GM19025 (cell line): ENCODE measurements around the gene NETO2.
"Not testable (repeated sequence)": the region's sequence is repeated elsewhere in the genome, so short reads cannot be mapped to it uniquely, and the experiment has no call there.

Source experiments
- ATAC-seq: cut with Tn5 transposase; IDR thresholded peaks from one replicate; pipeline ENCODE4 v1.9.1; 2021; ENCODE audit warnings: mild to moderate bottlenecking, low read depth, moderate library complexity; ENCODE audit not compliant: unreplicated experiment

Gene NETO2

GRCh38 chr16:47067203-47067602 is 76.5 kb downstream of the NETO2 start:
- ATAC-seq, result no peak

GRCh38 chr16:47065766-47066688 is 77.7 kb downstream of the NETO2 start:
- ATAC-seq, result no peak

- no peak for ATAC-seq
Measured at GRCh38 chr16:47064775-47065174, 79.0 kb downstream of the NETO2 start.

DNA sequence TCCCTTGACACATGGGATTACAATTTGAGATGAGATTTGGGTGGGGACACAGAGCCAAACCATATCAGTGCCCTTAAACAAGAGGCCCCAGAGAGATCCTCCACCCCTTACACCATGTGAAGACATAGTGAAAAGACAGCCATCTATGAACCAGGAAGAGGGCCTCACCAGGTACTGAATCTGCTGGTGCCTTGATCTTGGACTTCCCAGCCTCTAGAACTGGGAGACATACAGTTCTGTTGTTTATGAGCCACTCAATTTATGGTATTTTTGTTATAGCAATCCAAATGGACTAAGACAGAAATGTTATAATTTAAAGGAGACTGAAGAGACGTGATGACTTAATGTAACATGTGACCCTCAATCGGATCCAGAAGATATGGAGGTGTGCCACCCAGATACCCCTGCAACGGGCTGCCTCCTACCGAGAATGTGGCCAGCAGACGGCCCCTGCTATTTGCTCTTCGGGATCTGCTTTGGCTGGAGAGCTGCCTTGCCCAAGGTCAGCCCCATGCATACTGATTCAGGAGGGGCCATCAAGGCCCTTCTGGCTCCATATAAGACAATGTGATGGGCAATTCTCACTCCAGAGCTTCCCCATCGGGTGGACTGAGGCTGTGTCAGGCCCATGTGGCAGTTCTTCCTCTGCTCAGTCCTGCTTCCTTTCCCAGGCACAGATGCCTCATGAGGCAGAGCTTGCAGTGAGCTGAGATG is 80.6 kb downstream of the NETO2 start:
- ATAC-seq, result no peak

DNA sequence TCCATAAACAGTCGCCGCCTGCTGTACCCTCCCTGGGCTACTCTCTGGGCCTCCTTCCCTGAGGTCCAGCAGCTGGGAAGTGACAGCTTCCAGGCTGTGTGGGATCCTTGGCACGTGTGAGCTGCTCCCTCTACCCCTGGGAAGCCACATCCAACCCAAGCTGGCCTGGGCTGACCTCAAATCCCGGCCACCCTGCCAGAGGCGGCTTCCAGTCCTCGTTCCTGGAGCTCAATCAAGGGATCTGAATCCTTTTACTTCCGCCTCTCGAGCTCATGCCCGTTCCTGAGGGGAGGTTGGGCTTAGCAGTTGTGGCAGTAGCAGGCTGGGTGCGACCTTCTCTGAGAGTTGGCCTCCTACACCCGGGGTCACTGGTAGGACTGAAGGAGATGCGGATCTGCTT is 82.5 kb downstream of the NETO2 start:
- ATAC-seq, result no peak

DNA sequence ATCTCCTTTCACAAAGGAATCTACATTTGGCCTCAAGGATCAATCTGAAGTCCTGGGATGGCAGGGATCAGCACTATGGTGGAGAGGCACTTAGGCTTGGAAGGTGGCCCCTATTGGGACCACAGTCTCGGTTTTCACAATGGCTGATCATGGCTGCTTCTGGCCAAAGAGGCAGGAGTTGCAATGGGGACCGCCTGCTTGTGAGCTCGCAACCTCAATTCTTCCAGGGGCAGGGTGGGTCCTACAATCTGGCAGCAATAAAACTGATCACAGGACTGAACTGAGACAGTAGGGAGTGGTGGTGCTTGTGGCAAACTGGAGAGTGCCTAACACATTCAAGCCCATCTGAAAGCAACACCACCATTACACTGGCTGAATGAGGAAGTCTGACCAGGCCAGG is 83.1 kb downstream of the NETO2 start:
- no peak for ATAC-seq

DNA sequence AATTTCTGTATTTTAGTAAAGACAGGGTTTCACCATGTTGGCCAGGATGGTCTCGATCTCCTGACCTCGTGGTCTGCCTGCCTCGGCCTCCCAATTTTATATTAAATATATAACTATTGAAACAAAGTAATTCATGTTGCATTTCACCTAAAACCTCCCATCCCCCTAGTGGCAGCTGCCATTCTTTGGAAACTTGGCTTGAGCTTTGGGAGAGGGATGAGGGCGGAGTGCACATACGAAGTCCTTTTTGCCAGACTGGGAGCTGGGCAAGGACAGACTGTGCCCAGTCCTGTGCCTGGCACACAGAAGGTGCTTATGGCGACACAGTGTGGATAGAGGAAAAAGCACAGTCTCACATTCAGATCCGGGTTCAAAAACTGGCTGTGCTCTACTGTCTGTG is 83.8 kb downstream of the NETO2 start:
- no peak for ATAC-seq

- not testable (repeated sequence) for ATAC-seq
Measured at GRCh38 chr16:47059130-47059529, 84.6 kb downstream of the NETO2 start.

DNA sequence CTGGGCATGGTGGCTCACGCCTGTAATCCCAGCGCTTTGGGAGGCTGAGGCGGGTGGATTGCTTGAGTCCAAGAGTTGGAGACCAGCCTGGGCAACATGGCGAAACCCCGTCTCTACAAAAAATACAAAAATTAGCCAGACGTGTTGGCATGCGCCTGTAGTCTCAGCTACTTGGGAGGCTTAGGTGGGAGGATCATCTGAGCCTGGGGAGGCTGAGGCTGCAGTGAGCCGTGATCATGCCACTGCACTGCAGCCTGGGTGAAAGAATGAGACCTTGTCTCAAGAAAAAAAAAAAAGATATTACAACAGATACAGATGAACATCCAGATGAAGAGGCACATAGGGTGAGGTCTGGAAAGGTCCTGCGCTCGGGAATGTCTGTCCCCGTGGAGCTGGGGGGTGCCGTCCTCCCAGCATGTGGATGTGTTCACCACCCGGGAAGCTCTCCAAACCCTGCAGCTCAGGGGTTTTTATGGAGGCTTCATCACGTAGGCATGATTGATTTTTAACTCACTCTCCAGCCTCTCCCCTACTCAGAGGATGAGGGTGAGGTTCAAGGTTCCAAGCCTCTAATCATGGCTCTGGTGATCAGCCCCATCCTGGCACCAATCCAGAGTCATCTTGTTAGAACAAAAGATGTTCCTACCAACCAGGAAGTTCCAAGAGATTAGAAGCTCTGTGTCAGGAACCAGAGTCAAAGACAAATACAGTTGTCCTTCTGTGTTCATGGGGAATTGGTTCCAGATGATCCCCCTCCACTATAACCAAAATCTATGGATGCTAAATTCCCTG is 85.3 kb downstream of the NETO2 start:
- no peak for ATAC-seq

DNA sequence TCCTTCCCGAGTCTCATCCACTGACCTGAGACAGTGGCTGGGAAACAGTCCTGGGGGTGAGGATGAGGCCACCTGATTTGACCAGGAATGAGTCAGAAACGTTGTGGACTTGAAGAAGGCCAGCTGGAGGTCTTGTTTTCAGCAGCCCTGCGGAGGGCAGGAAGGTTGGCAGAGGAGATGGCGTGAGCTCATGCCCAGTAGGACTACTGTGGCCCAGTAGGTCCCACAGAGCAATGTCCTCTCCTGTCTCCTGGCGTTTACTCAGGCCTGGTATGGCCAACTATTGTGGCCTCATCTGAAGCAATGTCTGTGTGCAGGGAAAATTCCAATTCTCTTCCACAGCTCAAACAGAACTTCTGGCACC is 86.1 kb downstream of the NETO2 start:
- ATAC-seq, result no peak

DNA sequence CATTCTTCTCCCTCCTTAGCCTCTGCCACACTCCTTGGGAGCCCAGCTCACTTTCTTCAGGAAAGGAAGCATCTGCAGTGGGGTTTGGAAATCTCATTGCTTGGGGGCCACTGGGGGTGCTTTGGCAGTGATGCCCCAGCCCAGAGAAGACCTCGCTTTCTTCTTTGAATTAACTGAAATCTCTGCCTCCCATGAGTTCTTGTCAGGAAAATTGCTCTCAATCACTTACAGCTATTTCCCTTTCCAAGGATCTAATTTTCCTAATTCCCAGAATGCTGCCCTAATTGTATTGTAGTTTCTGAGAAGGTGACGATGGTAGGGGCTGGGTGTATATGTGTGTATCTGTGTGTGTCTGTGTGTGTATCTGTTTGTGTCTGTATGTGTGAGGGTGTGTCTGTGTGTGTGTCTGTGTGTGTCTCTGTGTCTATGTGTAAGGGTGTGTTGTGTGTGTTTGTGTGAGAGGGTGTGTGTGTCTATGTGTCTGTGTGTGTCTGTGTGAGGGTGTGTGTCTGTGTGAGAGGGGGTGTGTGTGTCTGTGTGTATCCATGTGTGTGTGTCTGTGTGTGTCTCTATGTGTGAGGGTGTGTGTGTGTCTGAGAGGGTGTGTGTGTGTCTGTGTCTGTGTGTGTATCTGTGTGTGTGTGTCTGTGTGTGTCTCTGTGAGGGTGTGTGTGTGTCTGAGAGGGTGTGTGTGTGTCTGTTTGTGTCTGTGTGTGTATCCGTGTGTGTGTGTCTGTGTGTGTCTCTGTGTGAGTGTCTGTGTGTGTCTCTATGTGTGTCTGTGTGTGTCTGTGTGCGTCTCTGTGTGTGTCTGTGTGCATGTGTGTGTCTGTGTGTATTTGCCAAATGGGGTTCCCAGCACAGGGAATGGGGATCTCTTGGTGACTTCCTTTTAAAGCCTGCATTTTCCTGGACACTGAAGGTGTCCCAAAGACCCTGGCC is 86.8 kb downstream of the NETO2 start:
- no peak for ATAC-seq

DNA sequence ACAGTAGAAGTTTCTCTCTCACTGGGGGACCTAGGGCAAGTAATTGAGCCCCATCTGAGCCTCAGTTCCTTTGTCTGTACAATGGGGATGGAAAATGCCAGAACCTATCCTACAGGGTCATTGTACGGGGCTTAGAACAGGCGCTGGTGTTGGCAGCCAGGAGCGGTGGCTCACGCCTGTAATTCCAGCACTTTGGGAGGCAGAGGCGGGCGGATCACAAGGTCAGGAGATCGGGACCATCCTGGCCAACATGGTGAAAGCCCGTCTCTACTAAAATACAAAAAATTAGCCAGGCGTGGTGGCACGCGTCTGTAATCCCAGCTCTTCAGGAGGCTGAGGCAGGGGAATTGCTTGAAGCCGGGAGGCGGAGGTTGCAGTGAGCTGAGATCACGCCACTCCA is 87.7 kb downstream of the NETO2 start:
- ATAC-seq, result not testable (repeated sequence)

DNA sequence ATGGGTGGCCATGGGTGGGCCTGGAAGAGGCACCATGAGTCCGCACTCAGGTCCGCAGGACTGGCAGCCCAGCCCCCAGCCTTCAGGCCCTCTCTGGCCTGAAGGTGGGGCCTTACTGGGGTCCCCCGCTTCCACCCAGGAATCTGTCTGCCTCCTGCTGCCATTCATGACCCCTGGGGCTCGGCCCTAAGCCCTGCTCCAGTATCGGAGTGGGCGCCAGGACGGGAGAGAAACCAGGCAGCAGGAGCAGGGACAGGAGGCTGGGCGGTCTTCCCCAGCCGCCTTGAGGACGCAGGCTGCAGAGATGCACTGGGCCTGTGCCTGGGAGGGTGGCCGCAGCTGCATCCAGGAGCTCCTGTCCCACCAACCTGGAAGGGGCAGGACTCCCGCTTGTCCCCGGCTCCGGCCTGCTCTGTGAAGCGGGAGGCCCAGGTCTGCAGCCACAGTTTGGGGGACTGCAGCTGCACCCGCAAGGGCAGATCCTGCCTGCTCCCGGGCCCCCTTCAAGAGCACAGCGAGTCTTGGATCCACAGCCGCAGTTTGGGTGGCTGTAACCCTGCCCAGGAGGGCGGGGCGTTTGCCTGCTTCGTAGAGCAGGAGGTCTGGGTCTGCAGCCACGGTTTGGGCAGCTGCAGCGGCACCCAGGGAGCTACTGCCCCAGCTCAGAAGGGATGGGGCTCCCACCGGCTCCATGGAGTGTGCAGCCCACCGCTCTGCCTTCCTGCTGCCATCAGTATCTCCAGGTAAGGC is 88.4 kb downstream of the NETO2 start:
- no peak for ATAC-seq

- no peak for ATAC-seq
Measured at GRCh38 chr16:47054306-47054705, 89.4 kb downstream of the NETO2 start.

GRCh38 chr16:47053895-47054294 is 89.8 kb downstream of the NETO2 start:
- ATAC-seq, result no peak

DNA sequence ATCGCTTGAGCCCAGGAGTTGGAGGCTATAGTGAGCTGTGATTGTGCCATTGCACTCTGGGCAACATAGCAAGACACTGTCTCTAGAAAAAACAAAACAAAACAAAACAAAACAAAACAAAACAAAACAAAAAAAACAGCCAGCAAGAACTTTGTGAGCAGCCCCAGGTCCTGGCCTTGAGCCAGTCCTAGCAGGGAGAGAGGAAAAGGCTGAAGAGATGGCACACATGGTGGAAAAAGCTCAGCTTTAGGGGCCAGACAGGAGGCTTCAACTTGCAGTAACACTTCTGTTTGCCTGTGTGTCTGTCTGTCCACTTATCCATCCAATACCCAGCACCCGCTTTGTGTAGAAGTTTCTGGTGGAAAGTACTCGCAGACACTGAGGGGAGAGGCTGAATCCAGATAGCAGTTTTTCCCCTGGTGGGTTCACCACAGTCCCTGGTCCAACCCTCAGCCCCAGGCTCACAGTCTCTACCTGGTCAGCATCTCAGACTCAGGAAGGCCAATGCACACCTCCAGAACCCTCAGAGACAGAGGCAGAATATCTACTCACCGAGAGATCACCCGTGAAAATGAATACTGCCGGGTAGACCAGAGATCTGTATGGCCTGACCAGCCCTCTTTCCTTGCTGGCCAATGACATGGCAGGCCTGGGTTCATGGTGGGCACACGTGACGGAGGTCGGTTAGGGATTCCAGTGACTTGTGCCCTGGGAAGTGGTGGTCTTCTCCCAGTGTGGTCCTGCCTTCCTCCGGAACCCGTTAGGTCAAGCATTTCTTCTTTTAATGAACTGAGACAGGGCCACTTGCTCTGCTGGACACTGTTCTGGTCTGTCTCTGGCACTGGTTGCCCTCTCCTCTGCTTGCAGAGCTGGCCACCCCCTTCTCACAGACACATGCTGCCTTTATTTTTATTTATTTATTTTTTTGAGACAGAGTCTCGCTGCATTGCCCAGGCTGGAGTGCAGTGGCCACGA is 90.8 kb downstream of the NETO2 start:
- ATAC-seq, result no peak

GRCh38 chr16:47051031-47051430 is 92.7 kb downstream of the NETO2 start:
- ATAC-seq, result no peak

- no peak for ATAC-seq
Measured at GRCh38 chr16:47049901-47050583, 93.7 kb downstream of the NETO2 start.
